ENCODE measurements around the gene CORO6. TPM values are rescaled to one million over a fixed set of nuclear protein-coding genes. Genes with fewer than 3 reads are reported as not detected.

Gene CORO6
- total RNA-seq, 1 donor from 2014 or later: 1.9 TPM

DNA sequence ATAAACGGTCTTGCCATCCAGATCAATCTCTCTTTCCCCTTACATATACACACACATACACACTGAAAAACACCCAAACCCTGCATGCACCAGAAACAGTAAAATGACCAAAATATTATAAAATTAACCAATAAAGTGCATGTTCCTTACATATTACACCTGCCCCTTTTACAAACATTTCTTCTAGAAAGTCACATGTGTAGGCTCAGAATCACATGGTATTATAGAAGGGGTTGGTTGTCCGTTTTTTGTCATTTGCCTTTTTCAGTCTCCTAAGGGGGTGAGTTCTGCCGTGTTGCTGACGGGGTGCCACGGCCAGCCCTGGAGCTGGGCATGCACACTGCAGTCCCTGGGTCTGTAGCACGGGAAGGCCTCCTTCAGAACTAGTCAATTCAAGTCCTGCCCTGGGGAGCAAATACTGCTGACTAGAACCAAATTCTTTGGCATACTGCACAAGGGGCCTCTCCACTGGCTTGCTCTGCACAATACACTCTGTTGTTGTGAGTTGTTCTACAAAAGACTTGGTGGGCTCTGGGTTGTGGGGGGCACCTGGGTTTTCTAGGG is 8.0 kb upstream of the CORO6 start:
- DNase-seq (ENCODE audit: low spot score): no peak

DNA sequence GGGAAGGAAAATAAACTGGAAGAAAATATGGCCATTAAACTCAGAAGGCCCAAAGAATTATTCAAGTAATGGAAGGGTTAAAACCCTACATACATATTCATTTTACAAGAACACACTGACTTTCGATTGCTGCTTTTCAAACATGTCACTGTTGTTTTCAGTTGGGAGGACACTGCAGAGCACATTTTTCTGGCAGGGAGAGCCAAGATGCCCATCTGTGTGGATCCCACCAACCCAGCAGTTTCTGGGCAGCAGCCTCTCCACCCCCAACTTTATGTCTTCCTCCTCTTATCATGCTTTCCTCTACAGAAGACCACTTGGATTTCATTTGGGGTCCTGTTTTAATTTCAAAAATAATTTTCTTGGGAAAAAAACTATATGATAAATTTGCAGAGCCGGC is 7.1 kb upstream of the CORO6 start:
- no peak for DNase-seq (ENCODE audit: low spot score)

DNA sequence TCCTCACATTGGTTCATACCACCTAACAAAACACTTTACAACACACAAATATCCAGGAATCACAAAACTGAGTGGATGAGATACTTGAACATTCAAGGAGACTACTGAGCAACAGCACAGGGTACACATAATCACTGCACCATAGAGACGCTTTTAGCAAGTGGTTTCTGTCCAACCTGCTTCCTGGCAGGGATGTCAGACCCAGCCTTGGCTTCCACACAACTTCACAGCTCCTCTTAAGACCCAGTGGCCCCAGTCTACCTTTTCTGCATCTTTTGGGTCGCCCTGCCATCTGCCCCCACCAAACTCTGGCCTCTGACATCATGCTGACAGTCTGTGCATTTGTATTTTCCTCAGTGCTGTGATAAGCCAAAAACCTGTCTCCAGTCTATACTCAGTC is 5.9 kb upstream of the CORO6 start:
- DNase-seq (ENCODE audit: low spot score): no peak

DNA sequence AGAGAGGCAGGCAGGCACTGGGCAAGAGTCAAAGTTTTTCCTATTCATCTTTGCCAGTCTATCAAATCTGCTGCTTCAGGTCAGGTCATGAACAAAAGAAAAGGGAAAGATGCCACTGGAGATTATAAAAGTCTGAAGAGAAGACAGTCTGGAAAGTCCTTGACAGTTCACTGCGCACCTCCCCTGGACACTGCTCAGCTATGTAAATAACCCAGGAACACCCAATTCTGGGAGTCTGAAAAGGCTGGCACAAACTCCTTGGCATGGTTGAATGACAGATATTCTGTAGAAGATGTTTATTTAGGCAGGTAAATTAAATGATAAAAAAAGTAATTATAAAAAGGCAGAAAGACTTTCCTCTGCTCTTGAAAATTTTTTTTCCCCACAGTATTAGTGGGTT is 5.2 kb upstream of the CORO6 start:
- DNase-seq (ENCODE audit: low spot score): no peak

DNA sequence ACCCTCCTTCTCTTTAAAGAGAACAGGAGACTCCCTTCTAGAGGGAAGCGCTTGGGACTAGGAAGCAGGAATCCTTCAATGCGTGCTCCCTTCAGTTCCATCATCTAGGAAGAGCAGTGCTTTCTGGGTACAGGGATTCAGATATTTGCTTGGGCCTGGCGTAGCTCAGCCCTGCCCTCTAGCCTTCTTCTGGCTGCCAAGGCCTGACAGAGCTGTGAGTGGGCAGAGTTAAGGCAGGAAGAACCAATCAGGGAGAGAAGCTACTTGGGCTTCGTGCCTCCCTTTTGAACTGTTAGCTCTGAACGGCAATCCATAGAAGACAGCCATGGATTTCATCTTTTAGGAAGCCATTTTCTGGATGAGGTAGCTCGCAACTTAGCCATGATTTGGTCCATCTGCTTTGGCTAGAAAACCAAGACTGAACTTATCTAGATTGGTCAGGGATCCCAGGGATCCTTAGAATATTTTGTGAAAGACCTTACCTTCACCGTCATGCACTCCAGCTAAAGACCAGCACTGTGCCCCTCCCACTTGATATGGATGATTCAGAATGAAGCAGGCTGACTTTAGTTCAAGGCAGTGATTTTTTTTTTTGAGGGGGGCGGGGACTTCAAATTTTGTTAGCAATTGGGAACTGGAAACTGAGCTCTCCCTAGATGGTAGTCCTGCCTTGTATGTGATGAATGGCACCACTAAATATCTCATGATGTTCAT is 2.5 kb upstream of the CORO6 start:
- no peak for DNase-seq (ENCODE audit: low spot score)

DNA sequence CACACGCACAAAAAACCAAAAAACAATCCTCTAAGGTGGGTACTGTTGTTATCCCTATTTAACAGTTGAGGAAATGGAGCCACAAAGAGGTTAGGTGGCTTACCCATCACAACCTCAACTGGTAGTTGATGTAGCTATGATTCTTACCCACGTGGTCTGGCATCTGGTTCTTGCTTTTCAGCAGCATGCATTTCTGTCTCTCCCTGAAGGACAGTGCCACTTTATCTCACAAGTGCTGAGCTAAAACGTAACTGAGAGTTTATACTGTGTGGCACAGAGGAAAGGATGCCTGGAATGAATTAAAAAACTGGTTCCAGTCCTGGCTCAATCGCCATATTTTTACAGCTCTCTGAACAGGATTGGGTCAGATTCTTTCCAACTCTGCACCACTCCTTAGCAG is 1.9 kb upstream of the CORO6 start:
- no peak for DNase-seq (ENCODE audit: low spot score)

DNA sequence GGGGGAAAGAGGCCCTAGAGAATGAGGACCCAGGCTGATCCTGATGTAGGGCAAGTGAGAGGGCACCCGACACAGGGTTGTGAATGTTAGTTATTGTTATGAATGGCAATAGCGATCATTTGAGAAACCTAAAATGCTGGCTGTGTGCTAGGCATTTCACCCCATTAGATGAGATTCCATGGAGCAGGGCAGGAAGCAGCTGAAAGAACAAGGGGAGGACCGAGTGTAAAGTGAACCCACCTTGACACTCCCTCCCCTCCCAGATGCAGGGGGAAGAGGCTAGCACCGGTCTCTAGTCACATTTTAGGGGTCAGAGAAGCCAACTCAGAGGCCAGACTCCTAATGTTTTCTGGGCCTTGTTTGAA is 553 bp upstream of the CORO6 start:
- no peak for DNase-seq (ENCODE audit: low spot score)

DNA sequence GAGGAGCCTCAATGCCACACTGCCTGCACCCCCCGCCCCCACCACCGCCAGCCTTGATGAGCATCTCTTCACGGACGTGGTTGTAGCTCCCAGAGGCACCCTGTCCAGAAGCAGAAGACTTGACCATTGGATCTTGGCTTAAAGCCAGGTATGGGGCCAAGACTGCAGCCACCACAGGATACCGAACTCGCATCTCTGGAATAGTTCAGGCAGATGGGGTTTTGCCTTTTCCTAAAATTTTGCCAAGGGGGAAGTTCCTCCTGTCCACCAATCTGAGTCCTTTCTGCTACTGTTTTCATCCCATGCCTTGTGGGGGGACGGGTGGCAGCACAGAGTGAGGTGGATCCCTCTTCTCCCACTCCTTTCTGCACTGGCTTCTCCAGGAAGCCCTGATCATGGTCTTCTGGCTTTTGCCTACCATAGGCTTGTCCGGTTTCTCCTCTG is 939 bp downstream of the CORO6 start:
- no peak for DNase-seq (ENCODE audit: low spot score)

DNA sequence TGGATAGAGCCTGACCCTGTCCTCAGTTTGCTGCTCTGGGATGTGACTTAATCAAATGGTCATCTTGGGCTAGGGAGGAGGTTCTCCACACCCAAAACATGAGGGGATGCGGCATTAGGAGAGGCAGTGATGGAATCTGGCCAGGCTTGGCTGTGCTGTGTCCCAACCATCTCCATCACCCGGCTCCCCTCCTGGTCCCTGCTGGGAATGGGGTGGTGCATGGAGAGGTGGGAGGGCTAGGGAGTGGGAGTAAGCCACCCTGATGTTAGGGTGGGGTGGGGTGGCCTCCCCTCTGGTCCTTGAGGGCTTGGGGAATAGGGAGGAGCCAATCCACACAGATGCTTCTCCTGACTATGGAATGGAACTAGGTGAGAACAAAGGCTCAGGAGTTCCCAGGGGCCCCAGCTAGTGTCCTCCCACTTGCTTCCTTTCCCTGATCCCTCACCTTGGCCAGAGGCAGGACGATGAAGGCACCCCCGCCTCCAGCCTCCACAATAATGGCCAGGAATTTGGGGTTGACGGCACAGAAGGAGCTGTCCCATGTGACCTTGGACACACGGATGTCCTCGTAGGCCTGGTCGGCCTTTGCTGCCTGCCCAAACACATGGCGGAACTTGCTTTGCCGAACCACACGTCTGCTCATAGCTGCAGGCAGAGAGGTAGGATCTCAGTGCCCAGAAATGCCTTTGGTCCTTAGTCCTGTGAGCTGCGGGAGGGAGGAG is 1.8 kb downstream of the CORO6 start:
- DNase-seq (ENCODE audit: low spot score): no peak

DNA sequence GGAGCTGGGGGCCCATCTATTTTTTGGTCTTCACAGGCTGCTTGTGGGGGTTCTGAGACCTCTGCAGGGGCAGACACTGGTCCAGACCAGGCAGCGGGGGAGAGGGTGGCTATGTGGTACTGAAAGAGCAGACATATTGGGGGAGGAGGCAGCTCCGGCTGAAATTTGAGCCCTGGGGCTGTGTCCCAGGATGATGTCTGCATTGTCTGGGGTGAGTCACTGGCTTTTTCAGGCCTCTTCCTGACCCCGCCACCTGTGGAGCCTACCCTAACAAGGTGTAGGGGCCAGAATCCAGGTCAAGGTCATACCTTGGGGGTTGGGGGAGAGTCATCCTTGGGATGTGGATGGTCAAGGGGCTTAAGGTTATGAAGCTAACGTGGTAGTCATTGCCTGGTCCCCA is 2.4 kb downstream of the CORO6 start:
- no peak for DNase-seq (ENCODE audit: low spot score)

DNA sequence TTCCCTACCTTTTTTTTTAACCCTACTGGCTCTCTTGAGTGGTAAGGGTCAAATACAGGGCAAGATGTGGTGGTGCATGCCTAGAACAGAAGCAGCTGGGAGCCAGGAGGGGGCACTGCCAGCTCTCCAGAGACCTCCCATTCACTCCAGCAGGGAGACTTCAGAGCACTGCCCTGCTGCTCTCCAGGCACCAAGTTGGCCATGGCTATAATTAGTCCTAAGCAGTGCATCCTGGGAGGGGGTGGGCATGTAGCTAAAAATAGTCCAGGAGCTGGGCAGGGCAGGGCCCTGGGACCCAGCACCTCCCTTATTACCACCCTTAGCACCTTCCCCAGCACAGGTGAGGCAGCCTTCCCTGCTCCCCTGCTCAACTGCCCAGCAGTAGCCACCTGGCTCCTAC is 3.5 kb downstream of the CORO6 start:
- DNase-seq (ENCODE audit: low spot score): no peak

DNA sequence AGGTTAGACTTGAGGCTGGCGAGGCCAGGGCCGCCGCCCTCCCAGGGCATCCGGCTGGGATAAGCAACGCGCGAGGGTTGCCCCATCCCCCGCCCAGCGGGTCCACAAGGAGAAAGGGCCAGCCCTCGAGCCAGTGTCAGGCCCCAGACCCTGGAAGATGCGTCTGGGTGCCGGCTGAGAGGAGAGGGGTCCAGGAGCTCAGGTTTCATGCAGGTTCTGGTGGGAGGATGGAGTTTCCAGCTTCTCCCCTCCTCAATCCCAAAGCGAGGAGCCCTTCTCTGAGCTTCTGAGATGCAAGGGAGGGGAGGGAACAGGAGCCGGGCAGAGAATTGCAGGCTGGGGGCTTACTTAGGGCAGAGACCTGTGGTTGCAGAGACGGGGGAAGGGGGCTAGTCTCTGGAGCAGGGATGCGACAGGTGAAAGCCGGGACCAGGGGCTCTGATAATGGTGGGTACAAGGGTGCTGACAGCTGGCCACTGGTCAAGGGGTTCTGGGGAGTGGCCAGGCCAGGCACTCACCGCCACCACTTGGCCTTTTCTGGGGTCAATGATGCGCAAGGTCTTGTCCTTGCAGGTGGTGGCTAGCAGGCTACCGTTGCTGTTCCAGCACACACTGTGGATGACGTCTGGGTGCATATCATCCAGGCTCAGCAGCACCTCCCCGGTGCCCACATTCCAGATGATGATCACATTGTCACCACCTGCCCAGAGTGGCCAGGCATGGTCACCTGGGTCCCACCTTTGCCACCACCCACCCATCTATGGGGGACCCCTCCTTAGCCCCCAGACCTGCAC is 4.2 kb downstream of the CORO6 start:
- no peak for DNase-seq (ENCODE audit: low spot score)

DNA sequence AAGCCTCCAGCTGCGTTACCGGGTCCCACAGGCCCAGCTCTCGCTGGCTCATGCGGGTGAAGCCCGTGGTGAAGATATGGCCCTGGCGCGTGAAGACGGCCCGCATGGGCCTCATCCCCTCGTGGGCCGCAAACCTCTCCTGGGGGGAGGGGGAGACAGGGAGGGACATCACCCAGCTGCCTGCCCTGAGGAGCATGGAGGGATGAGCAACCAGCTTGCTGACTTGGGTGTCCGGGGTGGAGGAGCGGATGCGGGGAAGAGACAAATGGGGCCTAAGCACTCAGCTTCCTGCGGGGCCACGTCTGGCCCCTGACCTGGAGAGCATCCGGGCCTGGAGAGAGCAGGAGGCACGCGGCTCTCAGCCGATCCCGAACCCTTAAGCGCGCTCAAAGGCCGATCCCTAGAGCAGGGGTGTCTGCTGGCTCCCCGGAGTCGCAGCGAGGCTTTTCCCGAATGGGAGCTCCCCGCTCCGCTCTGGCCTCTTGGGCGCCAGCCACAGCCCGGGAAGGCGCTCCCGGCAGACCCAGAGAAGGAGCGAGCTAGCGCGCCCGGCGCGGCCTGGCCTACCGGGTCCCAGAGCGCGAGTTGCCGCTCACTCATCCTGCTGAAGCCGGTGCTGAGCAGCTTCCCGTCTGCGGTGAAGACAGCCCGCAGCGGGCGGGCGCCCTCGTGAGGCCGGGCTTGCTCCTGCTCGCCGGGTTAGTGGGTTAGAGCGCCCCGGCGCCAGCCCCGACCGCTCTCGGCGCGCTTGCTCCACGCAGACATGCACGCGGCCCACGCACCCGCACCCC is 5.0 kb downstream of the CORO6 start:
- DNase-seq (ENCODE audit: low spot score): no peak

DNA sequence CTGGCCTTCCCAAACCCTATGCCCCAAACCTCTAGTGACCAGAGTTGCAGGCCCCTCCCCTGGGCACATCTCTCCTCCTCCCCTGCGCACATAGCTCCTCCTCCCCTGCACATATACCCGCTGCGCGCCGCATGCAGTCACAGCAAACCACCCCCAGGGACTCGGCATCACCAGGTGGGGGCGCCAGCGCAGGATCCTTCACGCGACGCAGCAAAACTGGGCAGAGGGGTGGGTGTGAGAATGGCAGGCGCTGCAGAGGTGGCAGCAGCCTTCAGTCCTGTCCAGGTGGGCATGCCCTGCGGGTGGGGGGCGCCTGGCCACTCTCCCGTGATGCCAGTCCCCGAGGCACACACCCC is 5.6 kb downstream of the CORO6 start:
- DNase-seq (ENCODE audit: low spot score): peak; percentile 51

DNA sequence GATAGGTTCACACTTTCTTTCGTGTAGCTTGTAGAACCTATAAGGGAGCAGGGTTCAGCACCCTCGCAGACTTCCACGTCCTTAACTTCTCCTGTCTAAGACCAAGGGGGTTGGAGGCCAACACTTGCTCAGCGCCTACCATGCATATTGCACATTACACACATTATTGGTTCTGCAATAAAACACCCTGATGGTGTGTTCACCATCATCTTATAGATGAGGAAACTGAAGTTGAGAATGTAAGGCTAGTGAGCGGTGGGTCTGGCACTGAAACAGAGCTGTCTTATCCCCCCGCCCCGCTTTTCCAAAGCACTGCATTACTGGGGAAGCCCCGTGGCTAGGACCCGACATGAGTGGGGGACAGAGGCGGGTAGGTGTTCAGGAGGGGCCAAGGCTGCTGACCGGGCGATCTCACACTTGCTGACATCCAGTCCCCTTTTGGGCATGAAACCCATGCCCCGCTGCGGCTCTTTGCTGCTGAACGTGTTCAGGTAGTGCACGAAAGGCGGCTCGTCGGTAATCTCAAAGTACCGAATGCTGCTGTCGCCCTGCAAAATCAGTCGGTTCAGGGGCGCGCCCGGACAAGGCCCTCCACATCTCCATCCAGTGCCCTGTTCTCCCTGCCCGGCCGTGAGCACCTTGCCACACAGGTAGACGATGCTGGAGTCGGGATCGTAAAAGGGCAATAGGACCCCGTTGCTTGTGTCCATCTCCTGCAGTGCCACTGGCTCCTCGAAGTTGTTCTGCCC is 6.2 kb downstream of the CORO6 start:
- no peak for DNase-seq (ENCODE audit: low spot score)

DNA sequence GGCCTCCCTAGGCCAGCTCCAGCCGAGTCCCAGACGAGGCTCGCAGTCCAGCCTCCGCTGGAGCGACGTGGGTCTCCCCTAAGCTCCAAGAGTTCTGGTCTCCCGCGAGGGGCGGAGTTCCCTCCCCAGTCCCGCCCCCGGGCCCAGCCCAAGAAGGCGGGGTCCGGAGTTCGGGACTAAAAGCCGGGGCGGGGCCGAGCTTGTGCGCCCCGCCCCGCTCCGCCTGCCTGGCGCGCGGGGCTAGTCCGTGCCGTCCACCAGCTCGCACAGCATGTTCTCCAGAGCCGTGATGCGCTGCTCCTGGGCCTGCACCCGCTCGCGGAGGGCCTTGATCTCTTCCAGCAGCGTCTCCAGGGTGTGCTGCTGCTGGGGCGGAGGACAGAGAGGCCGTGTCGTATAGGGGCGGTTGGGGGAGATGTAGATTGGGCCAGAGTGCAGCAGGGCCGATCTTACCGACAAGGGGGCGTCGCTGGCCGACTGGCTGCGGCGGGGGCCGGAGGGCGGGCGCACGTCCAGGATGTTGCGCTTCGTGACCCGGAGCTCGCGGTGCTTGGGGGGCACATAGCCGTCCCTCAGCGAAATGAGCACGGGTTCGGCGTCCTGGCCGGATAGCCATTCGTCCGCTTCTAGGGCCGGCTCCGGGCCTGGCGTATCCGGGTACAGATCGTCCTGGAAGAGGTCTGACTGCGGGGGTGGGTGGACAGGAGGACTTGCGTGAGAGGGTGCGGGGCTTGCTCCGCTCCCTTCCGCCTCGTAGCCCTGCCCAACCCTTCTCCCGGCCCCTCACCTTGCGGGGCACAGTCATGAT is 7.0 kb downstream of the CORO6 start:
- DNase-seq (ENCODE audit: low spot score): peak; percentile 92

DNA sequence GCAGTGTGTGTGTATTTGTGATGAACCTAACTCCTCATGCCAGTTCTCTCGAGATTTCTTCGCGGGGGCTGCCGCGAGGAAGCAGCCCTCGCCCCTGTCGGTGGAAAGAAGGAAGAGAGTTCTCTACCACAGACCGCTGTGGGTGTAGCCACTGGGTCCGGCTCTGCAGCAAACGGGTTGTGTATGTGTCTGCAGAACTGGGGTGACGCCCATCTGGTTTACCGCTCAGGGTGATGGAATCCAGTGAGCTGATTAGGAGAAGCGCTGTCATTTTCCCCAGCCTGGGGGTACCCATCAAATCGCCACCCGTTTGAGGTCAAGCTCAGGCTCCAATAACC is 7.7 kb downstream of the CORO6 start:
- DNase-seq (ENCODE audit: low spot score): peak; percentile 66

DNA sequence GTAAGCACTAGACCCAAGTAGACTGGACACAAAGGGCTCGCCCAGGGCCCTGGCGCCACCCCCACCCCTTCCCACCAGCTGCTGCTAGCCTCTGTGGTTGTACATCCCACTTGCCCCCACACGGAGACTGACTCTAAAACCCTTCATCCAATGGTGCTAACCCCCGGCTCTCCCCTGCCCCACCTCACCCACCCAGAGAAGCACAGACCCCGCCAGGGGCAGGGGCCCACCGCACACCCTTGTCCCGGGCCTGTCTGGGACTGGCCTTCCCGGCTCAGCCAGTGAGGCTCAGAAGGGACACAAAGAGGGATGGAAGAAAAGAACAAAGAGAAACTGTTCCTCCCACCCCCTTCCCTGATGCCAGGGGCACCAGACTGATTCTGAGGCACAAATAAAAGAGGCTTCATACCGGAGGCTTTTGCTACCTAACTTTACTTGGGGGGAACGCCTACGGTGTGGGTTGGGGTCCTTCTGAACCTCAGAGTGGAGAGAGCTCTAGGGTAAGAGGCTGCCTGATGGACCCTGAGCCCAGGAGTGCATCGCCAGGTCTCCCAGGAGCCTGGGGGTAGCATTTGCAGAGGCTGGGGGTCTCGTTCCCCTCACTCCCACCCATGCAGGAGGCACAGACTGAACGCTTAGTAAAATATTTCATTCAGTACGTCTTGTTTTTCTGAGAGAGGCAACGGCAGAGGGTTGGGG is 8.2 kb downstream of the CORO6 start:
- no peak for DNase-seq (ENCODE audit: low spot score)

DNA sequence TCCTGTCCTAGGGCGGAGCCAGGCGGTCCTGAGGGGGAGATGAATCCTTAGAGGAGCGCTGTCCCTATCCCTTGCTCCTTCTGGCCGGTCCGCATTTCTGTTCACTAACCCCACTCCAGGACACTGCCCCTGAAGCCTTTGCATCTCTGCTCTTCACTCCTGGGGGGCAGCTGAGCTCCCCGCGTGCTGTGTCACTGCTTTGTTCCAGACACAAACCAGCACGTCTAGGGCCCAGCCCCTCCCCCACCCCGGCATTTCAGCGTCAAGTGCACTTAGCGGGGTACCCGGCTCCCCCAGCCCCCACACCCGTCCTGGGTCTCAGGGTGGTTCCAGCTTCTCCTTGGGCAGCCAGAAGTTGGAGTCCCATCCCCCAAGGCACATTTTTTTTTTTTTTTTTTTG is 8.9 kb downstream of the CORO6 start:
- DNase-seq (ENCODE audit: low spot score): no peak
